Inferior parietal cortex (tissue), 1 donor: ENCODE data around the gene ITGA6.

Experiments used
- DNase-seq: peaks from one replicate; pipeline ENCODE4 v3.0.0-alpha.2; 2016; ENCODE audit errors: extremely low spot score

ITGA6 gene

DNA sequence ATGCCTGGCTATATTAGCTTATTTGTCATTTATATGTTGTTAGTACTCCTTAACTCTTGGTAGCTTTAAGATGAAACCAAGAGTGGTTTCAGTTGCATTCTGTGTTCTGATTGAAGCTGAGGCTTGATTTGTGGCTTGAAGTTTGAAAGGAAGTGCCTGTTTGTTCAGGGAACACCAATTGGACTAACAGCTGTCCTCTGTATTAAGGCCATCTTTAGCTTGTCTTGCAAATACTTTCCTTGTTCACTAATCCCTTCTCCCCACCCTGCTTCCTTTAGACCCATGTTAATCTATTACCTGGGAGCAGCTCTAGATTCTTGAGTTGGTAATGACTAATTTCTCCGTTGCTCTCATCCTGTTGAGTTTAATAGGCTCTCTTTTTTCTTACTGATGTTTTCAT is 13.4 kb downstream of the ITGA6 start:
- DNase-seq: no peak

- DNase-seq: no peak
These were observed 14.9 kb downstream of the ITGA6 start for GRCh38 chr2:172442072-172442895.

DNA sequence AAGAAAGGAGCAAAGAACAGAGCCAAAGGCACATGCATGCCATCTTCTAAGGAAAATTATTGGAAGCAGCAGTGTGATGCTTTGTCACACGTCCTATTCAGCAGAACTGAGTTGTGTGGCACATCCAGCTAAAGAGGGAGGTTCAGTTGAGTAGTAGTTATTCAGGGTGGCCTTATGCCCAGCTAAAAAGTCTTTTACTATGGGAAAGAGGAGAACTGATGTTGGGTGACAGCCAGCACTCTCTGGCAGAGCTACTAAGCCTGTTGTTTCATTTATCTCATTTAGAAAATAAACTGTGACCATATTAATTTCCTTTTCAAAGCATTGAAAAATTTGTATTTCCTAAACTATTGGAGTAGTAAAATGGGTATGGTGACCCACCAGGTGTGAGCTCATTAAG is 18.5 kb downstream of the ITGA6 start:
- no peak for DNase-seq

GRCh38 chr2:172446474-172447063 is 19.2 kb downstream of the ITGA6 start:
- no peak for DNase-seq

- no peak for DNase-seq
These were observed 20.6 kb downstream of the ITGA6 start for GRCh38 chr2:172447811-172448493.

- DNase-seq: no peak
These were observed 21.3 kb downstream of the ITGA6 start for GRCh38 chr2:172448544-172449267.

GRCh38 chr2:172449911-172450550 is 22.6 kb downstream of the ITGA6 start:
- no peak for DNase-seq

DNA sequence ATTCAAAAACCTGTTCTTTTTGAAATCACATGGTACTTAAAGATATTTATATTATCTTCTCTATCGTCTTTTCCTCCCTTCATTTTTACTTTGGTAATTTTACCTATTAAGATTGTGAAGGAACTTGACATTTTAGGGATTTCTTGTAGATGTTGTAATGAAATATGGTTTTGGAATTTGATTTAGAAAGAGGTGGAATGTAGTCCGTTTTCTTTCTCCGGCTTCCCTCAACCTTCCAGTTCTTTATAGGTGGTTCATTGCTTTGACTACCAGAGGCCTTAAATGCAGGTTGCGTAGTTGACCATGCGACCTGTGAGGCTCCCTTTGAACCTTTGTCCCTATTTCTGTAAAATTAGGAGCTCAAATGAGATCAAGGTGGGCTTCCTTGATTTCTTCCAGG is 24.5 kb downstream of the ITGA6 start:
- DNase-seq: no peak

- no peak for DNase-seq
These were observed 25.5 kb downstream of the ITGA6 start for GRCh38 chr2:172452845-172453244.

DNA sequence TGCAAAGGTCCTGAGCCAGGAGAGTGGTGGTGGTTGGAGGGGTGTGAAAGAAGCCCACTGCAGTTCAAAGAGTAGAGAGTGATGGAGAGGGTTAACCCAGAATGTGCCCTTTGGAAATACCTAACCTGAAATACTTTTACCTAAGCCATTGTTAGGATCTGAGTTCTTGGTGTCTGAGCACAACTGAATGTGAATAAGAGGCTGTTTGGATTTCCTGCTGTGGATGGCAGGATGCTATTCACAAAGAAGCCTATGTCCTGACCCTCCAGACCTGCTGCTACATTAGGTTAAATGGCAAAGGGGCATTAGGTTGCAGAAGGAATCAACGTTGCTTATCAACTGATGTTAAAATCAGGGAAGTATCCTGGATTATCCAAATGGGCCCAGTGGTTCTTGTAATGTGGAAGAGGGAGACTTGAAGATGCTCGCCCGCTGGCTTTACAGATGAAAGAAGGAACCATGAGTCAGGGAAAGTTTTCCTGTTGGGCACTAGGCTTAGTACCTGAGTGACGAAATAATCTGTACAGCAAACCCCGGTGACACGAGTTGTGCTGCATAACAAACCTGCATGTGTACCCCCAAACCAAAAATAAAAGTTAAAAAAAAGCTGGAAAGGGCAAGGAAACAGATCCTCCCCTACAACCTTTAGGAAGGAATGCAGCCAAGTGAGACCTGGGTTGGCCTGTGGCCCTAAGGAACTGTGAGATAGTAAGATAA is 27.2 kb downstream of the ITGA6 start:
- DNase-seq: no peak

DNA sequence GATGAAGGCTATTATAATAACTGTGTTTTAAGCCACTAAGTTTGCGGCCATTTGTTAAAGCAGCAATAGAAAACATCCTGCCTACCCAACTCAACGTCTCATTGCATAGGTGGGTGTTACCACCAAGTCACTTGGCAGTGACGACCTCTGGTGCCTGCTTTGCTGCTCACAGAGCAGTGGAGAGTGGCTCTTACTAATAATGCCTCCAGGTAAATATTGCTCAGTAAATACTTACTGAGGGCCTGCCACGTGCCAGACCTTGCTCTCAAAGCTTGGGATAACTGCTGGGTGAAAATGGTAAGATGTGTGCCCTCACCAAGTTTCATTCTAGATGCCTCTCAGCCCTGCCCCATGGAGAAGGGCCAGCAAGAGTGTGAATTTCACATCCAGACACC is 27.7 kb downstream of the ITGA6 start:
- DNase-seq: no peak

DNA sequence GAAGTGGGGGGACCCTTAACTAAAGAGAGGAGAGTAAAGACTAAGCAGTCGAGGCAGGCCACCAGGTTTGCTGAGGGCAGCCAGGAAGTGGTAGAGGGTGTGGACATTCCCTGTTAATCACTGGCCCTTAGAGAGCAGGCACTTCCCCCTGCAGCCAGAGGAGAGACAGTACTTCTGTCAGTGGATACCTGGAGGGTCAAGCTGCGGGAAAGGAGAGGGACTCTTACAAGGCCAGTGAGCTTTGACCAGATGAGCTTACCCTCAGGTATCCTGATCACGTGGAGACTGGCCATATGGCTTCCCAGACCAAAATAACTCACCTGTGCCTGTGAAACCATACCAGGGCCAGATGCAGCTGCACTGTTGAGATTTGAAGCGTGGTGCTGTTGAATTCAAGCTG is 28.6 kb downstream of the ITGA6 start:
- DNase-seq: no peak

GRCh38 chr2:172457536-172457935 is 30.1 kb downstream of the ITGA6 start:
- no peak for DNase-seq

GRCh38 chr2:172458561-172459124 is 31.3 kb downstream of the ITGA6 start:
- DNase-seq: no peak

- DNase-seq: no peak
These were observed 33.4 kb downstream of the ITGA6 start for GRCh38 chr2:172460780-172461201.

DNA sequence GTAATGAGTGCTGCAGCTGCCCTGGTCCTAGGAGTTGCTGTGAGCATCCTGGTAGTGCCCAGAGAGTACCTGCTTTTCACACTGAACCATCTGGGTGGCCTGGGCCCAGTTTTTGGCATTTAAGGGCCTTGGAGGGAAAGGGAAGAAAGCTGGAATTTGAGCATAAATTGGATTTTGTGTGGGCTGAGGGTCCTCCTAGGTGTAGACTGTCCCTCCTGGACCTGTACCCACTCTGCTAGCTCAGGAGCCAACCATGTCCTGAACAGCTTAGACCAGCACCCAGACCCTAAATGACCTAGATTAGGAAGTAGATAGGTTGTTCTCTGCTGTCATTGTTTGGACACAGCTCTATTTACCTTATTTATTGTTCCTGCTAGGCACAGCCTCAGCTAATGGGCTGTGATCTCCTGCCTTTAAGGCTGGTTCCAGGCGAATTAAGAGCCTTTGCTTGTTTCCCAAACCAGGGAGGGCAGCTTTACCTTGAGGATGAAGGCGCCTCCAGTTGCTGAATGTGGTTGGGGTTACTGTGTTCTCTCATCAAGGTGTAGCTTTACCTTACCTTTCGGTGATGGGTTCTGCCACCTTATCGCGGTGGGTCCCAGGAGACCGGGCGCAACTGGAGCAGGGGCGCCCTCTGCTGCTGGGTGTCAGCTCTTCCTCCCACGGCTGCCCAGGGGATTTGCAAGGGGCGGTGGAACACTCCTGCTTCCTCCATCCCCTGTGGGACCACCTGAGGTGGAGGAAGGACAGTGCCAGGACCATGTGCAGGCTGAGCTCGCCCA is 34.4 kb downstream of the ITGA6 start:
- peak; percentile 45 for DNase-seq

DNA sequence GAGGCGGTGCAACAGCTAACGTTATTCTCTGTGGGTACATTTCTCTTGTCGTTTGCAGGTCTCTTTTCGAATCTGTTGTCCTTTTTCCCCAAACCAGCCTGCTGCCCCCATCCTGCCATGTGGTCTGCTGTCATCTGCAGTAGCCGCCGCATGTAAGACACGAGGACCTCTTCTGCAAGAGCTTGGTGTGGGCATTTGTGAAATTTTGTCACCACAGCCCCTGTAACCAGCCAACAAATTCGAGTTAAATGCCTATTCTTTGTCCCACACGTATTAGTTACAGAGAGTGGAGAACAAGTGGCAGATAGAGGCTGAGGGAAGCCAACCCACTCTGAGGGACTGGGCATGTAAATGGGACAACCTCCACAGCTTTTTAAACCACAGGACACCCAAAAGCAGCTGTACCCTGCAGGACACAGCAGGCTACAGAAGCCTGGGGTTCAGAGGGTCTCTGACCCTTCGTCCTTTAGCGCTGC is 35.0 kb downstream of the ITGA6 start:
- DNase-seq: no peak

GRCh38 chr2:172462849-172463381 is 35.5 kb downstream of the ITGA6 start:
- no peak for DNase-seq

- no peak for DNase-seq
These were observed 37.2 kb downstream of the ITGA6 start for GRCh38 chr2:172464400-172465129.
